HCT116 (cell line): ENCODE results near the gene TFB1M. TPM values are rescaled to one million over a fixed set of nuclear protein-coding genes. Genes with fewer than 3 reads are reported as not detected.

Experiments used
- ATAC-seq: fragments of 200-7000 bp; cut with Tn5 transposase; 2 replicates; pipeline ENCODE4 v1.9.1; 2020; ENCODE audit warnings: mild to moderate bottlenecking, moderate library complexity
- BruUV-seq: library from RNA; stranded (reverse); fragments of 400-500 nt; replicated peaks from 2 replicates; lab custom pipeline; 2021; lab: Mats Ljungman, UMichigan
- CTCF ChIA-PET: fragments of 300-600 bp; sonication (Branson Sonifier 250); formaldehyde crosslinking; loops from one replicate; lab custom pipeline; 2021; ENCODE audit warnings: antibody characterized with exemption; lab: Charles Lee
- POLR2A ChIA-PET: fragments of 300-600, 350-600 bp; sonication (Branson Sonifier 250); formaldehyde crosslinking; loops from one replicate; lab custom pipeline; 2021; ENCODE audit warnings: antibody characterized with exemption; lab: Charles Lee
- RAD21 ChIA-PET, 2 experiments: fragments of 300-600 bp; sonication (Branson Sonifier 250); formaldehyde crosslinking; loops; one replicate each; lab custom pipeline; 2023; ENCODE audit warnings: low total read pairs in 2 of 2; ENCODE audit not compliant: uncharacterized antibody in 2 of 2, unreplicated experiment in 2 of 2, low non-redundant PET in 1 of 2; lab: Charles Lee
- DNase-seq: peaks from one replicate; pipeline ENCODE4 v3.0.0-alpha.2; 2010; ENCODE audit warnings: low read depth, low spot score
- H2AFZ ChIP-seq: fragments of 200-600 bp; shearing (Covaris generic), sonication (generic); 2 replicates; pipeline ENCODE4 v1.6.1; 2017; ENCODE audit warnings: low read depth, mixed run types, mixed read lengths, antibody characterized with exemption, low read length; ENCODE audit not compliant: poor library complexity, severe bottlenecking
- H3K27ac ChIP-seq: 2 replicates; pipeline ENCODE4 v1.5.1; 2012; ENCODE audit warnings: low read depth, low read length
- H3K27me3 ChIP-seq: fragments of 200-600 bp; sonication (generic); 2 replicates; pipeline ENCODE4 v1.6.1; 2016; ENCODE audit warnings: mixed run types, low read length, mixed read lengths; ENCODE audit not compliant: insufficient read depth
- H3K36me3 ChIP-seq, 2 experiments: fragments of 200-500 bp in 1 of 2; fragments of 200-600 bp in 1 of 2; sonication (Bioruptor generic) in 1 of 2; sonication (generic) in 1 of 2; 2 replicates each; pipeline versions ENCODE4 v1.5.1 to v1.6.1; 2014 to 2016; ENCODE audit warnings: low read length in 2 of 2, inconsistent platforms in 1 of 2, mixed read lengths in 1 of 2, mixed run types in 1 of 2; ENCODE audit not compliant: insufficient read depth in 2 of 2, control insufficient read depth in 1 of 2
- H3K4me1 ChIP-seq, 2 experiments: fragments of 200-600 bp in 1 of 2; sonication (generic) in 1 of 2; 2 replicates each; pipeline versions ENCODE4 v1.5.1 to v1.6.1; 2012 to 2017; ENCODE audit warnings: low read length in 2 of 2, inconsistent platforms in 1 of 2, mild to moderate bottlenecking in 1 of 2, mixed read lengths in 1 of 2, mixed run types in 1 of 2, moderate library complexity in 1 of 2; ENCODE audit not compliant: insufficient read depth in 2 of 2, control insufficient read depth in 1 of 2
- H3K4me2 ChIP-seq: fragments of 200-600 bp; sonication (generic); 2 replicates; pipeline ENCODE4 v1.6.1; 2017; ENCODE audit warnings: mixed run types, low read length, mixed read lengths
- H3K4me3 ChIP-seq, 2 experiments: fragments of 200-600 bp in 1 of 2; sonication (generic) in 1 of 2; replicated peaks in 1 of 2; 2 replicates each; pipeline ENCODE4 v1.5.1; 2011 to 2016; ENCODE audit warnings: low read length in 2 of 2, control low read depth in 1 of 2, low read depth in 1 of 2, mild to moderate bottlenecking in 1 of 2, mixed read lengths in 1 of 2, mixed run types in 1 of 2
- H3K79me2 ChIP-seq: fragments of 200-600 bp; sonication (generic); 2 replicates; pipeline ENCODE4 v1.6.1; 2017; ENCODE audit warnings: mild to moderate bottlenecking, mixed run types, low read length, moderate library complexity, mixed read lengths; ENCODE audit not compliant: insufficient read depth
- H3K9ac ChIP-seq: fragments of 200-600 bp; sonication (generic); 2 replicates; pipeline ENCODE4 v1.6.1; 2016; ENCODE audit warnings: low read length, mixed read lengths
- H3K9me2 ChIP-seq: fragments of 200-600 bp; sonication (generic), shearing (Covaris generic); 2 replicates; pipeline ENCODE4 v1.6.1; 2017; ENCODE audit warnings: mixed run types, mild to moderate bottlenecking, moderate library complexity; ENCODE audit not compliant: insufficient read depth
- H3K9me3 ChIP-seq, 2 experiments: fragments of 200-500 bp in 1 of 2; fragments of 200-600 bp in 1 of 2; sonication (Bioruptor generic) in 1 of 2; sonication (generic) in 1 of 2; 2 replicates each; pipeline ENCODE4 v1.6.1; 2014 to 2017; ENCODE audit warnings: low read length in 2 of 2, mixed read lengths in 2 of 2, inconsistent platforms in 1 of 2, low read depth in 1 of 2, mild to moderate bottlenecking in 1 of 2, mixed run types in 1 of 2, moderate library complexity in 1 of 2; ENCODE audit not compliant: control insufficient read depth in 1 of 2, insufficient read depth in 1 of 2
- H4K20me1 ChIP-seq: fragments of 200-600 bp; sonication (generic), shearing (Covaris generic); 2 replicates; pipeline ENCODE4 v1.6.1; 2017; ENCODE audit warnings: mixed run types, mild to moderate bottlenecking, moderate library complexity; ENCODE audit not compliant: insufficient read depth
- CEBPB ChIP-seq: IDR thresholded peaks from 2 replicates; pipeline ENCODE4 v1.6.1; 2012; ENCODE audit warnings: low read depth
- EZH2 ChIP-seq: fragments of 200-600 bp; sonication (generic); IDR thresholded peaks from 2 replicates; pipeline ENCODE4 v1.6.1; 2017; ENCODE audit warnings: antibody characterized with exemption, mixed run types
- EZH2phosphoT487 ChIP-seq: fragments of 200-600 bp; IDR thresholded peaks from 2 replicates; pipeline ENCODE4 v1.6.1; 2018; ENCODE audit warnings: antibody characterized with exemption, borderline replicate concordance
- FOSL1 ChIP-seq: IDR thresholded peaks from 2 replicates; pipeline ENCODE4 v1.6.1; 2012; ENCODE audit warnings: low read depth
- JUND ChIP-seq: IDR thresholded peaks from 2 replicates; pipeline ENCODE4 v1.6.1; 2012
- POLR2A ChIP-seq: IDR thresholded peaks from 2 replicates; pipeline ENCODE4 v1.7.0; 2011; ENCODE audit warnings: borderline replicate concordance; ENCODE audit not compliant: insufficient read depth, insufficient read length; ENCODE audit errors: extremely low read depth
- POLR2AphosphoS5 ChIP-seq: IDR thresholded peaks from 2 replicates; pipeline ENCODE4 v1.6.1; 2011; ENCODE audit warnings: mild to moderate bottlenecking, low read depth, low read length, moderate library complexity
- RAD21 ChIP-seq: IDR thresholded peaks from 2 replicates; pipeline ENCODE4 v1.6.1; 2012; ENCODE audit warnings: low read depth, mild to moderate bottlenecking
- SIN3A ChIP-seq: IDR thresholded peaks from 2 replicates; pipeline ENCODE4 v1.6.1; 2012; ENCODE audit warnings: low read depth
- SP1 ChIP-seq: IDR thresholded peaks from 2 replicates; pipeline ENCODE4 v1.6.1; 2012; ENCODE audit warnings: low read depth
- SRF ChIP-seq: IDR thresholded peaks from 2 replicates; pipeline ENCODE4 v1.6.1; 2012; ENCODE audit warnings: low read depth
- TCF7L2 ChIP-seq: IDR thresholded peaks from 2 replicates; pipeline ENCODE4 v1.7.0; 2011; ENCODE audit warnings: borderline replicate concordance, inconsistent platforms; ENCODE audit not compliant: insufficient read depth, insufficient read length; ENCODE audit errors: extremely low read depth
- YY1 ChIP-seq: IDR thresholded peaks from 2 replicates; pipeline ENCODE4 v1.6.1; 2011; ENCODE audit warnings: low read length, low read depth, moderate library complexity, mild to moderate bottlenecking; ENCODE audit not compliant: insufficient replicate concordance; ENCODE audit errors: extremely low read depth
- ZFX ChIP-seq: fragments of 450-650 bp; IDR thresholded peaks from 2 replicates; pipeline ENCODE4 v1.6.1; 2017
- ZNF274 ChIP-seq: fragments of 200-500 bp; sonication (Bioruptor generic); IDR thresholded peaks from 2 replicates; pipeline ENCODE4 v1.6.1; 2014; ENCODE audit warnings: mild to moderate bottlenecking, low read depth, low read length, inconsistent platforms
- intact Hi-C: fragments of 100-400 bp; cut with micrococcal nuclease; formaldehyde crosslinking; loops from 2 replicates; pipeline ENCODE4 v1.10.0; 2022
- total RNA-seq: library from RNA; stranded (reverse); gene quantifications from one replicate; pipeline ENCODE4 v1.2.1, GENCODE V29; 2021; ENCODE audit not compliant: unreplicated experiment
- TF ChIP-seq, protein P1 (sequence below), 3 experiments: fragments of 200-600 bp in 1 of 3; sonication (generic) in 1 of 3; IDR thresholded peaks in 2 of 3; conservative IDR thresholded peaks in 1 of 3; 2 replicates each; pipeline ENCODE4 v1.5.1; 2012 to 2017; ENCODE audit warnings: low read depth in 2 of 3, low read length in 2 of 3, antibody characterized with exemption in 1 of 3, borderline replicate concordance in 1 of 3, control low read depth in 1 of 3, mild to moderate bottlenecking in 1 of 3, mixed read lengths in 1 of 3, mixed run types in 1 of 3, moderate library complexity in 1 of 3; ENCODE audit not compliant: insufficient read depth in 1 of 3
- TF ChIP-seq, protein P2 (sequence below): IDR thresholded peaks from 2 replicates; pipeline ENCODE4 v1.6.1; 2011; ENCODE audit warnings: mild to moderate bottlenecking, low read length, moderate library complexity; ENCODE audit not compliant: insufficient replicate concordance; ENCODE audit errors: extremely low read depth
- TF ChIP-seq, protein P3 (sequence below): IDR thresholded peaks from 2 replicates; pipeline ENCODE4 v1.6.1; 2012

The TFB1M gene
- total RNA-seq, 1 experiment from 2014 or later, result 43.8 TPM

DNA sequence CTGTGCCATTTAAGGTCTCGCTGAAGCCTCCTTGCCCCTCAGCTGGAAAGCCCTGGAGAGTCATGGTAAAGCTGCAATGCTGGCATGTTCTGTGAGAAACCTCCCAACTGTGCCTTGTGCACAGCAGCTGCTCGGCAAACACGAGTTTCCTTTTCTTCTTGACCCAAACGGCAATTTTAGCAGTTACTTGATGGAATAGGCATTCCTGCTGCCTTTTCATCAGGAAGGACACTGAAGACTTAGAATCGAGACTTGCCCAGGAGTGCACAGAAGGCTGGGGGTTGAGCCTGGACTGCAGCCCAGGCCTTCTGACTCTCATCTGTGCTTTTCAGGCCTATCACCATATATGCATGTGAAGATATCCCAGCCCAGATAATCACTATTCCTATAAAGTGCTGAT is 79.2 kb downstream of the TFB1M start:
- H3K4me2 ChIP-seq, result no peak overlapping the region
- ATAC-seq, result no peak
- no peaks in the 10 kb centered on the region for H3K36me3 ChIP-seq
- CTCF ChIA-PET, result no interaction called here
- no peak overlapping the region for H3K9ac ChIP-seq
- no peaks in the 10 kb centered on the region for H3K79me2 ChIP-seq
- no peak for TF ChIP-seq EZH2
- TF ChIP-seq CEBPB, result no peak
- TF ChIP-seq SRF, result no peak
- TF ChIP-seq ZNF274, result no peak
- TF ChIP-seq RAD21, result no peak
- no peak for TF ChIP-seq SP1
- no peak for TF ChIP-seq POLR2A
- TF ChIP-seq EZH2phosphoT487, result no peak
- no peak for TF ChIP-seq ZFX
- no peak for TF ChIP-seq TCF7L2
- TF ChIP-seq JUND, result no peak
- TF ChIP-seq, all 23 proteins: peak for 0
- H3K4me1 ChIP-seq, result no peaks in the 10 kb centered on the region
- no peak for DNase-seq
- no peak overlapping the region for H2AFZ ChIP-seq
- H3K27me3 ChIP-seq, result no peaks in the 10 kb centered on the region
- POLR2A ChIA-PET, result no interaction called here
- H3K27ac ChIP-seq, result no peak overlapping the region
- no peak overlapping the region for H3K4me3 ChIP-seq
- H3K9me3 ChIP-seq, result no peaks in the 10 kb centered on the region; a peak in 1 of 4 replicates
- RAD21 ChIA-PET, result no interaction called here
- H4K20me1 ChIP-seq, result no peaks in the 10 kb centered on the region
- intact Hi-C loops, result no loop called here
- no TSS peak for BruUV-seq
- H3K9me2 ChIP-seq, result no peaks in the 10 kb centered on the region

DNA sequence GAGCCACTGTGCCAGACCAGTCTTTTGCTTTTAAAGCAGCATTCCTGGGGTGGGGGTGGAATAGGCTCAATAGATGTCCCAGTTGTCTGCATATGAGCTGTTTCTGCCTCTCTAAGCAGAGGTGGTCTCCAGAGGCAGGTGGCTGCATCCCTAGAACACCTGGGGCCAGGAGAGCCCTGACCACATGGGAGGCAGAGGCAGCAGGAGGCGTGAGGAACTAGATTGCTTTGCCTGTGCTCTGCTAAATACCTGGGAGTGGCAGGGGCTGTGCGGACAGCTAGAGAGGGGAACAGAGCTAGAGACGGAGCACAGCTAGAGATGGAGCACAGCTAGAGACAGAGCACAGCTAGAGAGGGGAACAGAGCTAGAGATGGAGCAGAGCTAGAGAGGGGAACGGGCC is 79.6 kb downstream of the TFB1M start:
- Histone ChIP-seq H2AFZ (no peak overlapping the region), H3K9me3 (no peaks in the 10 kb centered on the region; a peak in 1 of 4 replicates), H3K4me2 (no peak overlapping the region), H3K9ac (no peak overlapping the region), H3K9me2 (no peaks in the 10 kb centered on the region), H3K4me3 (no peak overlapping the region), H3K4me1 (no peaks in the 10 kb centered on the region), H4K20me1 (no peaks in the 10 kb centered on the region), H3K27me3 (no peaks in the 10 kb centered on the region), H3K36me3 (no peaks in the 10 kb centered on the region), H3K79me2 (no peaks in the 10 kb centered on the region), H3K27ac (no peak overlapping the region)
- no TSS peak for BruUV-seq
- ATAC-seq (no peak), DNase-seq (no peak)
- intact Hi-C loops, result no loop called here
- ChIA-PET POLR2A (no interaction called here), RAD21 (no interaction called here), CTCF (no interaction called here)
- TF ChIP-seq TCF7L2 (no peak), POLR2A (no peak), FOSL1 (no peak), POLR2AphosphoS5 (no peak), ZFX (no peak), YY1 (no peak), SRF (no peak), CEBPB (no peak), SP1 (no peak), SIN3A (no peak), EZH2phosphoT487 (no peak), RAD21 (no peak)
- TF ChIP-seq, protein P1, sequence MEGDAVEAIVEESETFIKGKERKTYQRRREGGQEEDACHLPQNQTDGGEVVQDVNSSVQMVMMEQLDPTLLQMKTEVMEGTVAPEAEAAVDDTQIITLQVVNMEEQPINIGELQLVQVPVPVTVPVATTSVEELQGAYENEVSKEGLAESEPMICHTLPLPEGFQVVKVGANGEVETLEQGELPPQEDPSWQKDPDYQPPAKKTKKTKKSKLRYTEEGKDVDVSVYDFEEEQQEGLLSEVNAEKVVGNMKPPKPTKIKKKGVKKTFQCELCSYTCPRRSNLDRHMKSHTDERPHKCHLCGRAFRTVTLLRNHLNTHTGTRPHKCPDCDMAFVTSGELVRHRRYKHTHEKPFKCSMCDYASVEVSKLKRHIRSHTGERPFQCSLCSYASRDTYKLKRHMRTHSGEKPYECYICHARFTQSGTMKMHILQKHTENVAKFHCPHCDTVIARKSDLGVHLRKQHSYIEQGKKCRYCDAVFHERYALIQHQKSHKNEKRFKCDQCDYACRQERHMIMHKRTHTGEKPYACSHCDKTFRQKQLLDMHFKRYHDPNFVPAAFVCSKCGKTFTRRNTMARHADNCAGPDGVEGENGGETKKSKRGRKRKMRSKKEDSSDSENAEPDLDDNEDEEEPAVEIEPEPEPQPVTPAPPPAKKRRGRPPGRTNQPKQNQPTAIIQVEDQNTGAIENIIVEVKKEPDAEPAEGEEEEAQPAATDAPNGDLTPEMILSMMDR (IDR thresholded peaks at IDR 0.05 in 2 of 3, conservative IDR thresholded peaks at IDR 0.05 in 1 of 3; ENCODE audit: borderline replicate concordance in 1 of 3, insufficient read depth in 1 of 3, low read depth in 2 of 3, low read length in 2 of 3), result no peak
- TF ChIP-seq, protein P2, sequence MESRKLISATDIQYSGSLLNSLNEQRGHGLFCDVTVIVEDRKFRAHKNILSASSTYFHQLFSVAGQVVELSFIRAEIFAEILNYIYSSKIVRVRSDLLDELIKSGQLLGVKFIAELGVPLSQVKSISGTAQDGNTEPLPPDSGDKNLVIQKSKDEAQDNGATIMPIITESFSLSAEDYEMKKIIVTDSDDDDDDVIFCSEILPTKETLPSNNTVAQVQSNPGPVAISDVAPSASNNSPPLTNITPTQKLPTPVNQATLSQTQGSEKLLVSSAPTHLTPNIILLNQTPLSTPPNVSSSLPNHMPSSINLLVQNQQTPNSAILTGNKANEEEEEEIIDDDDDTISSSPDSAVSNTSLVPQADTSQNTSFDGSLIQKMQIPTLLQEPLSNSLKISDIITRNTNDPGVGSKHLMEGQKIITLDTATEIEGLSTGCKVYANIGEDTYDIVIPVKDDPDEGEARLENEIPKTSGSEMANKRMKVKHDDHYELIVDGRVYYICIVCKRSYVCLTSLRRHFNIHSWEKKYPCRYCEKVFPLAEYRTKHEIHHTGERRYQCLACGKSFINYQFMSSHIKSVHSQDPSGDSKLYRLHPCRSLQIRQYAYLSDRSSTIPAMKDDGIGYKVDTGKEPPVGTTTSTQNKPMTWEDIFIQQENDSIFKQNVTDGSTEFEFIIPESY, result no peak
- TF ChIP-seq, protein P3, sequence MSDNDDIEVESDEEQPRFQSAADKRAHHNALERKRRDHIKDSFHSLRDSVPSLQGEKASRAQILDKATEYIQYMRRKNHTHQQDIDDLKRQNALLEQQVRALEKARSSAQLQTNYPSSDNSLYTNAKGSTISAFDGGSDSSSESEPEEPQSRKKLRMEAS, result no peak
